Nephron progenitor cell (in vitro differentiated cells): Measurements from ENCODE around the gene CRB2.
A peak's percentile ranks its signal among the peaks of the same experiment; 100 is the strongest.

Experiments
- DNase-seq: peaks from one replicate; pipeline ENCODE4 v3.0.0; 2021
- H3K27ac Mint-ChIP-seq: 2 replicates; pipeline ENCODE4 v1.8.0; 2021; ENCODE audit warnings: mild to moderate bottlenecking, moderate library complexity, mixed read lengths
- H3K27me3 Mint-ChIP-seq: 2 replicates; pipeline ENCODE4 v1.8.0; 2021; ENCODE audit warnings: mild to moderate bottlenecking, low read depth, mixed read lengths; ENCODE audit not compliant: poor library complexity
- H3K36me3 Mint-ChIP-seq: 2 replicates; pipeline ENCODE4 v1.8.0; 2021; ENCODE audit warnings: low read depth, mixed read lengths
- H3K4me1 Mint-ChIP-seq: 2 replicates; pipeline ENCODE4 v1.8.0; 2021; ENCODE audit warnings: mixed read lengths
- H3K4me3 Mint-ChIP-seq: 2 replicates; pipeline ENCODE4 v1.8.0; 2021; ENCODE audit warnings: mild to moderate bottlenecking, moderate library complexity, mixed read lengths
- H3K9me3 Mint-ChIP-seq: 2 replicates; pipeline ENCODE4 v1.8.0; 2021; ENCODE audit warnings: mild to moderate bottlenecking, moderate library complexity, mixed read lengths
- TF ChIP-seq, protein P1 (sequence below): fragments of 200-600 bp; sonication (generic); IDR thresholded peaks from 2 replicates; pipeline ENCODE4 v1.5.0; 2021; ENCODE audit warnings: antibody characterized with exemption

Gene CRB2

DNA sequence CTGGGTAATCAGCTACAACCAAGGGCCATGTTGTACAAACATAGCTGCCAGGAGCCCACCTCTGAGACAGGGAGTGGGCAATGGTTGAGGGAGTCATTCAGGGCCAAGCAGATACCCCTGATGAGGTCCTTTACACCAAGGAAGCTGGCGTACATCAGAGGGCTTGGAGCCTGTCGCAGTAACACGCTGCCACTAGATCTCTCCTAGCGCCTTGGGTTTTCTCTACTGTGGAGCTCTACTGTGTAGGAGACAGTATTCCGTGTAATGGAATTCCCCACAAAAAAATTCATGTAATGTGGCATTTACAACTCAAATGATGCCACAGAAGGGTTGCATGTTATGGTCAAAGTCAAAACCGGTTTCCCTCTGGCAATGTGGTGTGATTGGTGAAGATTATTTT lies 41.4 kb upstream of the CRB2 start:
- H3K27me3 Mint-ChIP-seq, result no peaks in the 10 kb centered on the region
- H3K9me3 Mint-ChIP-seq, result no peaks in the 10 kb centered on the region
- no peaks in the 10 kb centered on the region for H3K36me3 Mint-ChIP-seq
- TF ChIP-seq, protein P1, sequence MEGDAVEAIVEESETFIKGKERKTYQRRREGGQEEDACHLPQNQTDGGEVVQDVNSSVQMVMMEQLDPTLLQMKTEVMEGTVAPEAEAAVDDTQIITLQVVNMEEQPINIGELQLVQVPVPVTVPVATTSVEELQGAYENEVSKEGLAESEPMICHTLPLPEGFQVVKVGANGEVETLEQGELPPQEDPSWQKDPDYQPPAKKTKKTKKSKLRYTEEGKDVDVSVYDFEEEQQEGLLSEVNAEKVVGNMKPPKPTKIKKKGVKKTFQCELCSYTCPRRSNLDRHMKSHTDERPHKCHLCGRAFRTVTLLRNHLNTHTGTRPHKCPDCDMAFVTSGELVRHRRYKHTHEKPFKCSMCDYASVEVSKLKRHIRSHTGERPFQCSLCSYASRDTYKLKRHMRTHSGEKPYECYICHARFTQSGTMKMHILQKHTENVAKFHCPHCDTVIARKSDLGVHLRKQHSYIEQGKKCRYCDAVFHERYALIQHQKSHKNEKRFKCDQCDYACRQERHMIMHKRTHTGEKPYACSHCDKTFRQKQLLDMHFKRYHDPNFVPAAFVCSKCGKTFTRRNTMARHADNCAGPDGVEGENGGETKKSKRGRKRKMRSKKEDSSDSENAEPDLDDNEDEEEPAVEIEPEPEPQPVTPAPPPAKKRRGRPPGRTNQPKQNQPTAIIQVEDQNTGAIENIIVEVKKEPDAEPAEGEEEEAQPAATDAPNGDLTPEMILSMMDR, result no peak
- no peak overlapping the region for H3K27ac Mint-ChIP-seq
- no peak for DNase-seq
- H3K4me3 Mint-ChIP-seq, result no peak overlapping the region
- H3K4me1 Mint-ChIP-seq, result peaks cover 63% of the 10 kb centered on the region

DNA sequence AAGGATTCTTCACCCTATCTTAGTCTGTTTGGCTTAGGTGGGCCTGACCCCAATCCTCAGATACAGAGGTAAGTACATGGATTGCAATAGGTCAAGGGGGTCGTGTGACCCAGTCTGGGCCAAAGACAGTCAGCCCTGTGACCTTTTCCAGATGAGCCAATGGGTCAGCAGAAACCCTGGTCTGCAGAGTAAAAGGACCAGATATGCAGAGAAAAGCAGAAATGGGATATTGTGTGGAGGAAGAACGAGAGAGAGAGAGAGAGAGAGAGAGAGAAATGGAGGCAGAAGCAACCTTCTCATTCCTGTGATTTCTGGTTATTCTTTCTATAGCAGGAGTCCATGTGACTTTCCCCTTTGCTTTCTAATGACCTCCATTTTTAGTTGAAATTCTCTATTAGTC lies 40.4 kb upstream of the CRB2 start:
- Mint-ChIP-seq H3K4me3 (no peak overlapping the region), H3K27me3 (no peaks in the 10 kb centered on the region), H3K9me3 (no peaks in the 10 kb centered on the region), H3K36me3 (no peaks in the 10 kb centered on the region), H3K27ac (peak overlapping the region; percentile 7), H3K4me1 (peaks cover 72% of the 10 kb centered on the region)
- TF ChIP-seq, protein P1, result no peak
- DNase-seq, result no peak

DNA sequence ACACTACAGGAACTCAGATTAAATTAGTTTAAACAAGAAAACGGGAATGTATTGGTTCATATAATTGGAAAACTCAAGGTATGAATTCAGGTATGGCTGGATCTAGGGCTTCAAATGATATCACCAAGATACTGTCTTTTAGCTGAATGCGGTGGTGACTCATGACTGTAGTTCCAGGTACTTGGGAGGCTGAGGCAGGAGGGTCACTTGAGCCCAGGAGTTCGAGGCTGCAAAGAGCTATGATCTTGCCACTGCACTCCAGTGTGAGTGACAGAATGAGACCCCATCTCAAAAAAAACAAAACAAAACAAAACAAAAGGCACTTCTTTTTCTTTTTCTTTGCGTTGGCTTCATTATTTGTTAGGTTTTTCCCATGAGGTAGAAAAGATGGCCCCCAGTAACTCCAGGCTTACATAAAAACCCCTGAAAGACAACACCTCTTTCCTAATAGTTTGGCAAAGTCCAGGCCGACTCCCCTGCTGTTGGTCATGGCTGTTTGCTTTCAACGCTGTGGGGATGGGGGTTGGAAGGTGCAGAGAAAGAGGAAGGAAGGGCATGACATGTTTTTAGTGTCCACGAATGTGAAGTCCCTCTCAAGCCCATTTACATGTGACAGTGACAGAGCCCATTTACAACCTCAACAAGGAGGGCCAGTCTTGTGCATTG lies 39.8 kb upstream of the CRB2 start:
- Mint-ChIP-seq H3K9me3 (no peaks in the 10 kb centered on the region), H3K27ac (no peak overlapping the region), H3K4me1 (peaks cover 68% of the 10 kb centered on the region), H3K27me3 (no peaks in the 10 kb centered on the region), H3K36me3 (no peaks in the 10 kb centered on the region), H3K4me3 (no peak overlapping the region)
- TF ChIP-seq, protein P1, result no peak
- no peak for DNase-seq

DNA sequence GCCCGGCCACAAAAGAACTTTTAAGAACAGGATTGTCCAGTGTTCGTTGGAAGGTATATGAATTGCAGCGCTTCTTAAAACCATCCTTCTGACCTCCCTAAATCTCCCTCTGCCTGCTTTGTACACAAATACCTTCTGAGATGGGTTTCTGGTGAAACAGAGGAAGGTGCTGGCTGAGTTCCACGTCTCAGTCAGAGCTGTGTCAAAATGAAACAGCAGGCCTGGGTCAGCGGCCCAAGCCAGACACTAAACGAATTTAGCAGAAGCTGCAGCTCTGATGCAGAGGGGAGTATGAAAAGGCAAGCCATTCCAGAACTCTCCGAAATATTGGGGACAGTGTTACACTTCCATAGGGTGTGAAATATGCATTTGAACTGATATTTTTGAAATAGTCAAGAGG lies 37.8 kb upstream of the CRB2 start:
- TF ChIP-seq, protein P1, result no peak
- DNase-seq, result no peak
- Mint-ChIP-seq H3K4me3 (no peak overlapping the region), H3K27me3 (no peaks in the 10 kb centered on the region), H3K27ac (peak overlapping the region; percentile 36), H3K9me3 (no peaks in the 10 kb centered on the region), H3K4me1 (peaks cover 68% of the 10 kb centered on the region), H3K36me3 (no peaks in the 10 kb centered on the region)

DNA sequence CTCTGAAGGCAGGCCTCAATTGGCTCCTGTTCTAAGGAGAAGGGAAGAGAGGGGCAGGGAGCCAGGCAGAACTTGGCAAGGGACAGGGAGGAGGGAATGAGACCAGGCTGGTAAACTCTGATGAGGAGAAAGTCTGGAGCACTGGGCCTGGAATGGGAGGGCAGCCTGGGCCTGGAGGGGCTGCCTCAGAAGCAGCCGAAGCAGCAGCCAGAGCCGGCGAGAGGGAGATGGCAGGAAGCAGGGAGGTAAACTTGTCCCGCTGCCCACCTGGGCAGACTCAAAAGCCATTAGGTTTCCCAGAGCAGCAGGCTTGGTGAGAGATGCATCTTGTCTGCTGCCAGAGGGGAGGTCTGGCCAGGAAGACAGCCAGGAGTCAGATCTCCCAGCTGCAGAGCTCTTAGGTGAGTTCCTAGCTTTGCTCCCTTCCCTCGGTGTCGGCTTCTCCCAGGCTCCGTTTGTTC lies 37.0 kb upstream of the CRB2 start:
- peak overlapping the region; percentile 70 for H3K27ac Mint-ChIP-seq

More for the DNA sequence above, 37.0 kb upstream of the CRB2 start:
- no peak for DNase-seq
- no peaks in the 10 kb centered on the region for H3K36me3 Mint-ChIP-seq
- no peak overlapping the region for H3K4me3 Mint-ChIP-seq
- TF ChIP-seq, protein P1, result no peak
- H3K4me1 Mint-ChIP-seq, result peaks cover 70% of the 10 kb centered on the region
- H3K9me3 Mint-ChIP-seq, result no peaks in the 10 kb centered on the region
- no peaks in the 10 kb centered on the region for H3K27me3 Mint-ChIP-seq
